ENCODE results near the gene CREB1.

CREB1 gene

GRCh38 chr2:207546822-207547221 lies 17.1 kb downstream of the CREB1 start:
- DNase-seq = no peak

GRCh38 chr2:207549145-207549544 lies 19.4 kb downstream of the CREB1 start:
- DNase-seq = no peak

- no peak for DNase-seq
Observed at GRCh38 chr2:207558079-207558491, 28.3 kb downstream of the CREB1 start.

- no peak for DNase-seq
Observed at GRCh38 chr2:207561386-207562080, 31.8 kb downstream of the CREB1 start.

GRCh38 chr2:207565736-207566500 lies 36.2 kb downstream of the CREB1 start:
- no peak for DNase-seq

GRCh38 chr2:207567671-207568070 lies 37.9 kb downstream of the CREB1 start:
- no peak for DNase-seq

GRCh38 chr2:207571370-207571769 lies 41.6 kb downstream of the CREB1 start:
- no peak for DNase-seq

GRCh38 chr2:207584952-207585351 lies 55.2 kb downstream of the CREB1 start:
- no peak for DNase-seq

- no peak for DNase-seq
Observed at GRCh38 chr2:207587305-207587704, 57.5 kb downstream of the CREB1 start.

GRCh38 chr2:207589143-207589542 lies 59.4 kb downstream of the CREB1 start:
- no peak for DNase-seq

GRCh38 chr2:207593277-207593676 lies 63.5 kb downstream of the CREB1 start:
- no peak for DNase-seq

GRCh38 chr2:207594264-207594663 lies 64.5 kb downstream of the CREB1 start:
- DNase-seq = no peak

GRCh38 chr2:207594731-207595130 lies 65.0 kb downstream of the CREB1 start:
- DNase-seq = no peak

- DNase-seq = no peak
Observed at GRCh38 chr2:207599636-207600035, 69.9 kb downstream of the CREB1 start.

GRCh38 chr2:207600231-207600630 lies 70.5 kb downstream of the CREB1 start:
- DNase-seq = no peak

GRCh38 chr2:207601774-207602173 lies 72.0 kb downstream of the CREB1 start:
- no peak for DNase-seq

GRCh38 chr2:207603486-207603885 lies 73.7 kb downstream of the CREB1 start:
- no peak for DNase-seq

- no peak for DNase-seq
Observed at GRCh38 chr2:207606399-207606798, 76.6 kb downstream of the CREB1 start.

GRCh38 chr2:207606829-207607228 lies 77.1 kb downstream of the CREB1 start:
- no peak for DNase-seq

- DNase-seq = no peak
Observed at GRCh38 chr2:207612714-207613113, 83.0 kb downstream of the CREB1 start.

- no peak for DNase-seq
Observed at GRCh38 chr2:207614824-207615223, 85.1 kb downstream of the CREB1 start.

- DNase-seq = no peak
Observed at GRCh38 chr2:207616185-207616584, 86.4 kb downstream of the CREB1 start.

GRCh38 chr2:207617011-207617671 lies 87.4 kb downstream of the CREB1 start:
- DNase-seq = no peak

- DNase-seq = no peak
Observed at GRCh38 chr2:207619764-207620203, 90.0 kb downstream of the CREB1 start.
